GM23248 (cell line): ENCODE results near the gene NPTX2.

Experiments
- EZH2 ChIP-seq: fragments of 200-600 bp; sonication (generic); IDR thresholded peaks from 2 replicates; pipeline ENCODE4 v1.6.1; 2018; ENCODE audit warnings: antibody characterized with exemption, mild to moderate bottlenecking; ENCODE audit not compliant: insufficient read depth, poor library complexity, severe bottlenecking
- EZH2phosphoT487 ChIP-seq: fragments of 200-600 bp; sonication (generic); IDR thresholded peaks from 2 replicates; pipeline ENCODE4 v1.6.1; 2018; ENCODE audit warnings: antibody characterized with exemption, moderate library complexity, mild to moderate bottlenecking, low read depth; ENCODE audit not compliant: insufficient read depth

GRCh38 chr7:98602755-98603398 lies 14.2 kb upstream of the NPTX2 start:
- TF ChIP-seq EZH2: no peak
- no peak for TF ChIP-seq EZH2phosphoT487
